GM18498 (cell line): Measurements from ENCODE around the gene NR2F1-AS1.
"Not testable (repeated sequence)": the region's sequence is repeated elsewhere in the genome, so short reads cannot be mapped to it uniquely, and the experiment has no call there.

Source experiments
- ATAC-seq: cut with Tn5 transposase; IDR thresholded peaks from one replicate; pipeline ENCODE4 v1.9.1; 2021; ENCODE audit warnings: mild to moderate bottlenecking, moderate library complexity; ENCODE audit not compliant: unreplicated experiment

NR2F1-AS1 gene

DNA sequence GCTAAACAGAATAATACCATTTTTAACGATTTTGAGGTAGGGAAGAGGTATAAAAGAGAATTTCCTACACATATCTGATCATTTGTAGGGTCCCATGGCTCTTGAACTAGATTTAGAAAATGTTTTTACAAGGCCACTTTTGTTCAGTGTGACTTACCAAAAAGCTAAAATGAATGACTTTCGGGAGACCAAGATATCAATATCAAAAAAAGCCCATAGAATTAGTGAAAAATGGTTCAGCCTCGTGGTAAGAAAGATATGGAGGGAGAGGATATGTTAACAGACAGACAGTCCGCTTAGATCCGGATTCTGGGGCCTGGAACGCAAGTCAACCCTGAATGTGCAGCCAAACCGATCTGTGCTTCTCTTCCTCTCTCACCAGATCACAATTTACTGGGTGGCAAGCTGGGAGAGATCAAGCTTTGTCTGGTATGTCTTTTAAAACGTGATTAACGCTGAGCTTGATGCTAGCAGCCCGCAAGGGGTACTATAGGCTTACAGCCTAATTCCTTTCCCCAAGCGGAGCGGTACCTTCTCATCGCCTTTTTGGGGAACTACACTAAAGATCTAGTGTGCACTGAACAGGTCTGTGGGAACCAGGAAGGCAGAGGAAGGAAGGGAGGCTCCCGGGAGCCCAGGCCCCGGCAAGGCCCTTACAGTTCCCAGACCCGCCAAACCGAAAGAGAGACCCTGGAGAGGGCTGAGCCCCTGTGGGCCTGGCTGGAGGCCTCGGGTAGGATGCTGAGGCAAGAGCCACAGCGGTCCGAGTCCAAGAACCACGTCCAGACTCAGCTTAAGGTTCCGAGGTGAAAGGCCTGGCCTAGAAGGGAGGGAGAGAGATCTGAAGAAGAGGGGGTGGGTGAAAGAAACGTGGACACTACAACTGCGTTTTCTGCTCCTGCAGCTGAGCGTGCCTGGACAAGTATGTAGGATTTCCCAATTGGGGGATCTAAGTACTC lies 2.9 kb downstream of the NR2F1-AS1 start:
- ATAC-seq = no peak

DNA sequence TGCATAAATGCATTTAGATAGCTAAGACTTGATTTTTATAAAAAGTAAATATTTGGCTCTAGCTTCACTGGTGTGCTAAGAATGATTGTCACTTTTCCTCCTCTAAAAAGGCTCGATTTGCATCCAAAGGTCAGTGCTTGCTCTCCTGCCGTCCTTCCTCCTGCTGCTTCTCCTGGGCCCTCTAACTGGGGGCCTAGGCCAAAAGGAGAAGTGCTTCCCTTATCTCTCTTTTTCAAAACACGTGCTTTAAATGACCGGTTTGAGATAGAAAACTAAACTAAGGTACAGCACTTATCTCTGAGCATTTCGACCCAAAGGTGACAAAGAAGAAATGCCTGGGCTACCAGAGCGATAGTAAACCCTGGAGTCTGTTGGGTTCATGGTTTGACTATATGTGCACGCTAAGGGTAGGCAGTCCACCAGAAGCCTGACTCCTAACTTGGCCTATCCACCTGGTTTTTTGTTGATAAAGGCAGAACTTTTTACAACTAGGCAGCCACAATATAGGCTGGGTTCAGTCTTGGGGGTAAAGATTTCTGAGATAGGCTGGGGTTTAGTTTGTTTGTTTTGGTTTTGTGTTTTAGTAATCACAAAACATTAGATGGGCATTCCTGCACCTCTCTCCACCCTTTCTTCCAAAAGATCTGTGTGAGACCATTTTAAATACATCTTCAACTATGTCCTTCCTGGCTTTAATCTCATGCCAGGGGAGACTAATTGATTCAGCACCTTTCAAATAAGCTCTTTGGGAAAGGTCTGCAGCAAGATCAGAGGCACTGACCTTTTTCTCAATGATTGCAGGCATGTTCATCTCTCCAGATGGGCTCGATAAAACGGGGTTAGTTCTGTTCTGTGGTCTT lies 3.8 kb downstream of the NR2F1-AS1 start:
- ATAC-seq = no peak

DNA sequence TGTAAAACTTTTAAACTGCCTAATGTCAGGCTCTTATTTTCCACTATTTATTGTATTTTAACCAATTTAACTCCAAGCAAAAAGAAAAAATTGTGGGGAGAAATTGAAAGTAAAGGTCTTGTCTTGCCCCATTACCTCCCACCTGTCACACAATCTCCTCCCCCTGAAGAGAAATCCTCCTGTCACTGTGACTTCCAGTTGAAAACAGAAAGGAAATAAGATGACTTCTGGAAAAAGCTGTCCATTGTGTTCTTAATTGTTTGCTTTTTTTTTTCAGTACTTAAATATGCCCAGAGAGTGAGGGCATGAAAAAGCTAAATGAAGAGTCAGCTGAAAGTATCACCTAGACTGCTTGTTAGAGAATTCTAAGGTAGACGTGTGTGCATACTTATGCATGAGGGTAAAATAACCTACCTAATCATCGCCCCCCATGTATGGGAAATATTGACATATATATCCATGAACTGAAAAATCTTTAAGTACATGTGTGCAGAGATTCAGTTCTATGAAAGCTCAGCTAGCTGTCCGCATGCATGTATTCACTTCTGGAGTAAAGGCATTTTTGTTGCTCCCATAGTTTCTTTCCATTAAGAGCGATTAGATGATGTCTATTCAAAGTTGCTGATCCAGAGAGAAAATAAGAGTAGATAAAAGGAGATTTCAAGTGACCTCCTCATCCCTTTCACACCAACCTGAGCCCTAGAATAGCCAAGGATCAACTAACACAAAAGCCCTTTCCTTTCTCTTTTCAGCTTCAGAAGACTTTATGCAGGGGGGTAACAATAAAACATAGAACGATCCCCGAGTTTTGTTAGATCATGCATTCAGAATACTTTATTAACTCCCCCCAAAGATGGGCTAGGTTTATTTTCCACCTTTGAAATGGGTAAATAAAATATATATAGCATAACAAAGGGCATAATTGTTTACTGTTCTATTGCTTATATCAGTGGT lies 5.3 kb downstream of the NR2F1-AS1 start:
- no peak for ATAC-seq

GRCh38 chr5:93574491-93575305 lies 6.3 kb downstream of the NR2F1-AS1 start:
- ATAC-seq = no peak

GRCh38 chr5:93573354-93574351 lies 7.4 kb downstream of the NR2F1-AS1 start:
- no peak for ATAC-seq

DNA sequence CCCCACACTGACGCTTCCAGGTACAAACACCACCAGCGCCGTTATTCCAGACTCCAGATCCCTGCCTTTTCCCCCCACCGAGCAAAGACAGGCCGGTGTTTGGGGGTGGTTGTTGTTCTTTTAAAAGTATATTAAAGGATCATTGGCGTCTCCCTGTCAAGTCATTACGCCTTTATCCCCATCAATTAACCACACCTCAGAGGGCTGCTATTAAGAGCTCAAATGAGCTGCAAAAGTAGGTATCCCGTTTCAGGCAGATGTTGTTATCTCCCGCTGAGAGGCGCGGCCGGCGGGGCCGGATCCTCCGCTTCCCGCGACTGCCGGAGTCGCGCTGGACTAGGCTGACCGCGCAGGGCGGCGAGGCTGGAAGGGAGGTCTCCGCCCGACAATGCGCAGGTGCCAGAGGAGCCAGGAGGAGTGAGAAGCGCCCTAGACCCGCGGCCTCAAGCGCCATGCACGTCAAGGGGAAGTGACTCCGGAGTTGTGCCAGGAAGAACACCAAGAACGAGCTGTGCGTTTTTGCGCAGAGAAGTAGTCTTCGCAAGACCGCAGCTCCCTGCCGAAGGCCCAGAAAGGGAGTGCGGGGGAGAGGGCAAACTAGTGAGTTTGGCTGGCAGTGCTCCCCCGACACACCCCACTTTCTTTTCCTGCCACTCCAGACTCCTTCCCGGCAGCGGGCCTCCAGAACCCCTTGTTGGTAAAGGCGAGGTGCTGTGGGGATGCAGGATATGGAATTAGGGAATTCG lies 8.2 kb downstream of the NR2F1-AS1 start:
- no peak for ATAC-seq

- no peak for ATAC-seq
Measured at GRCh38 chr5:93572101-93572607, 8.9 kb downstream of the NR2F1-AS1 start.

DNA sequence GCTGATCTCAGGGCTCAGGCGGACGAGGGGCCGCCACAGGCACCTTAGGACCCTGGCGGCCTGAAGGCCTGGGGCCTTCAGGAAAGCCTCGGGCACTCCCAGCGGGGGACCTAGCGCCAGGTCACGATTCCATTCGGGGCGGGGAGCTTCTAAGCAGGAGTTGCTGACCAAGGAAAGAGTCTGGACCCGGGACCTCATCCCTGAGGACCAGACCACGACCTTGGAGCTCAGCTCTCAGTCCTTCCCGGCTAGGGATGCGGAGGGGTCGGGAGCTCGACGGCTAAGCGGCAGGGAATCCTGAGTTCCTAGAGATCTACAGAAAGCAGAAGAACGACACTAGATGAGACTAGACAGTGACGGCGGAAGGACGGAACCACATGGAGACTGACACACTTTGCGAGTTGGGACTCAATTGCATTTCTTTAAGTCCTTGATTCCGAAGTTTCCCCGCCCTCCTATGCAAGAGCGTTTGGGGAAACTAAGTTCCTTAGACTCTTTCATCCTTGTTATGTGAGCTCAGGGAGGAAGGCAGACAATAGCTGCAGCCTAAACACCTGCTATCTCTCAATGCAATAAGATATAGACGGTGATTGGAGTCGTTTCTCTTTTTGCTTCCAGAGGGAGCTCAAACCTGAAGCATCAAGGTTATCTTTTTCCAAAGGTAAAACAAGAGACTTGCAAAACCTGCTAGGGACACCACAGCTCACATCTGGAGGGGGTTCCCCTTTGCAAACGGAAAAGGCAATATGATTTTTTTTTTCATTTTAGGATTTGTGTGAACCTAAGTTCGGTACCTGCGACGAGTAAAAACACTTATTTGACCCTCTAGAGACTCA lies 9.7 kb downstream of the NR2F1-AS1 start:
- ATAC-seq = no peak

GRCh38 chr5:93570294-93571113 lies 10.5 kb downstream of the NR2F1-AS1 start:
- ATAC-seq = no peak

GRCh38 chr5:93569300-93570160 lies 11.5 kb downstream of the NR2F1-AS1 start:
- no peak for ATAC-seq

GRCh38 chr5:93567424-93567823 lies 13.6 kb downstream of the NR2F1-AS1 start:
- ATAC-seq = no peak

DNA sequence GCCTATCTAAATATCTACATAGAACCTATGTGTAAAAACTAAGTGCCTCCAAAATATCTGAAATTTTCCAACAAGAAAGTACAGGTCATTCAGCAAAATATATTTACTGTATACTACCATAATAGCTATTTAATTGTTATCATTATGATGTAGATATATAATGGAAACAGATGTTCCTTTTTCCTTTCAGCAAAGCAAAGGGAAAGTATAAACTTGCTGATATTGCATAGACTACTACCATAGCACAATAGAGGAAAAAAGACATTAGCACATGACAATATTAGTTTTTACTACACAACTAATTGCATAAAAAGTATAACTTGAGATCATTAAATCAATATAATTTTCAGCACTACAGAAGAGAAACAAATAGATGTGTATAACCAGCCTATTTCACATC lies 14.9 kb downstream of the NR2F1-AS1 start:
- ATAC-seq = no peak

- ATAC-seq = no peak
Measured at GRCh38 chr5:93557021-93557604, 23.9 kb downstream of the NR2F1-AS1 start.

GRCh38 chr5:93549594-93549993 lies 31.4 kb downstream of the NR2F1-AS1 start:
- not testable (repeated sequence) for ATAC-seq

GRCh38 chr5:93545872-93546271 lies 35.1 kb downstream of the NR2F1-AS1 start:
- no peak for ATAC-seq
